ENCODE data around the gene TMEM115.

TMEM115 gene

GRCh38 chr3:50393061-50393460 is 33.7 kb upstream of the TMEM115 start:
- no peak for DNase-seq (ENCODE audit: low read depth in 1 of 2, low spot score in 1 of 2)
- no peak overlapping the region for H3K27ac ChIP-seq (replicated peaks)
- TF ChIP-seq CTCF (IDR thresholded peaks at IDR 0.05; ENCODE audit: insufficient read depth, low read length) = no peak
- H3K27me3 ChIP-seq (ENCODE audit: insufficient read depth, poor library complexity, severe bottlenecking) = no peaks in the 10 kb centered on the region
- H3K4me3 ChIP-seq (replicated peaks; ENCODE audit: insufficient read depth, low read length) = no peak overlapping the region

- DNase-seq (ENCODE audit: low read depth in 1 of 2, low spot score in 1 of 2) = no peak
- no peaks in the 10 kb centered on the region for H3K27me3 ChIP-seq (ENCODE audit: insufficient read depth, poor library complexity, severe bottlenecking)
- H3K27ac ChIP-seq (replicated peaks) = no peak overlapping the region
- no peak overlapping the region for H3K4me3 ChIP-seq (replicated peaks; ENCODE audit: insufficient read depth, low read length)
- no peak for TF ChIP-seq SPI1 (IDR thresholded peaks at IDR 0.05; ENCODE audit: borderline replicate concordance, low read depth)
- no peak for TF ChIP-seq GABPA (IDR thresholded peaks at IDR 0.05; ENCODE audit: low read depth)
- TF ChIP-seq, protein P1, sequence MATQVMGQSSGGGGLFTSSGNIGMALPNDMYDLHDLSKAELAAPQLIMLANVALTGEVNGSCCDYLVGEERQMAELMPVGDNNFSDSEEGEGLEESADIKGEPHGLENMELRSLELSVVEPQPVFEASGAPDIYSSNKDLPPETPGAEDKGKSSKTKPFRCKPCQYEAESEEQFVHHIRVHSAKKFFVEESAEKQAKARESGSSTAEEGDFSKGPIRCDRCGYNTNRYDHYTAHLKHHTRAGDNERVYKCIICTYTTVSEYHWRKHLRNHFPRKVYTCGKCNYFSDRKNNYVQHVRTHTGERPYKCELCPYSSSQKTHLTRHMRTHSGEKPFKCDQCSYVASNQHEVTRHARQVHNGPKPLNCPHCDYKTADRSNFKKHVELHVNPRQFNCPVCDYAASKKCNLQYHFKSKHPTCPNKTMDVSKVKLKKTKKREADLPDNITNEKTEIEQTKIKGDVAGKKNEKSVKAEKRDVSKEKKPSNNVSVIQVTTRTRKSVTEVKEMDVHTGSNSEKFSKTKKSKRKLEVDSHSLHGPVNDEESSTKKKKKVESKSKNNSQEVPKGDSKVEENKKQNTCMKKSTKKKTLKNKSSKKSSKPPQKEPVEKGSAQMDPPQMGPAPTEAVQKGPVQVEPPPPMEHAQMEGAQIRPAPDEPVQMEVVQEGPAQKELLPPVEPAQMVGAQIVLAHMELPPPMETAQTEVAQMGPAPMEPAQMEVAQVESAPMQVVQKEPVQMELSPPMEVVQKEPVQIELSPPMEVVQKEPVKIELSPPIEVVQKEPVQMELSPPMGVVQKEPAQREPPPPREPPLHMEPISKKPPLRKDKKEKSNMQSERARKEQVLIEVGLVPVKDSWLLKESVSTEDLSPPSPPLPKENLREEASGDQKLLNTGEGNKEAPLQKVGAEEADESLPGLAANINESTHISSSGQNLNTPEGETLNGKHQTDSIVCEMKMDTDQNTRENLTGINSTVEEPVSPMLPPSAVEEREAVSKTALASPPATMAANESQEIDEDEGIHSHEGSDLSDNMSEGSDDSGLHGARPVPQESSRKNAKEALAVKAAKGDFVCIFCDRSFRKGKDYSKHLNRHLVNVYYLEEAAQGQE (IDR thresholded peaks at IDR 0.05; ENCODE audit: insufficient replicate concordance, low read depth) = no peak
- no peak for TF ChIP-seq CTCF (IDR thresholded peaks at IDR 0.05; ENCODE audit: insufficient read depth, low read length)
- no peak for TF ChIP-seq POLR2AphosphoS5 (IDR thresholded peaks at IDR 0.05; ENCODE audit: low read depth)
These were observed 32.9 kb upstream of the TMEM115 start for GRCh38 chr3:50392101-50392715.

GRCh38 chr3:50390508-50391224 is 31.3 kb upstream of the TMEM115 start:
- TF ChIP-seq GABPA (IDR thresholded peaks at IDR 0.05; ENCODE audit: low read depth) = no peak
- TF ChIP-seq, protein P1 (IDR thresholded peaks at IDR 0.05; ENCODE audit: insufficient replicate concordance, low read depth) = no peak
- no peak for TF ChIP-seq CTCF (IDR thresholded peaks at IDR 0.05; ENCODE audit: insufficient read depth, low read length)
- DNase-seq (ENCODE audit: low read depth in 1 of 2, low spot score in 1 of 2) = no peak
- Histone ChIP-seq H3K27me3 (ENCODE audit: insufficient read depth, poor library complexity, severe bottlenecking) (no peaks in the 10 kb centered on the region), H3K4me3 (replicated peaks; ENCODE audit: insufficient read depth, low read length) (no peak overlapping the region), H3K27ac (replicated peaks) (no peak overlapping the region)

DNA sequence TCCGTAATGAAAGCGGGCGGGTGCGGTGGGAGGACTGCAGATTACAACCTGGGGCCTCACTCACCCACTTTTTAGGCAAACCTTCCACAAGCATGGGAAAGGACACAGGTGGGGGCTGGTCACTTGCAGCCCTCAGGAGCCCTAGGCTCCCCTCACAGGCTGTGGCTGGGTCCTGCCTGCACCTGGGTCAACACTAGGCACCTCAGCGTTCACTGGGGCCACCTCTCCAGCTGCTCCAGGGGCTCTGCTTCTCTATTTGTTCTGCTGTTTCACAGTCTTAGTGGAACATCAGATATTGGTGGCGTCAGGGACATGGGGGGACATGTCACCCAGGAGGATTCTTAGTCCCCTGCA is 30.1 kb upstream of the TMEM115 start:
- DNase-seq (ENCODE audit: low read depth in 1 of 2, low spot score in 1 of 2) = no peak
- TF ChIP-seq POLR2AphosphoS5 (IDR thresholded peaks at IDR 0.05; ENCODE audit: low read depth) = no peak
- TF ChIP-seq GABPA (IDR thresholded peaks at IDR 0.05; ENCODE audit: low read depth) = no peak
- no peak for TF ChIP-seq CTCF (IDR thresholded peaks at IDR 0.05; ENCODE audit: insufficient read depth, low read length)
- TF ChIP-seq, protein P1 (IDR thresholded peaks at IDR 0.05; ENCODE audit: insufficient replicate concordance, low read depth) = no peak
- no peak for TF ChIP-seq SPI1 (IDR thresholded peaks at IDR 0.05; ENCODE audit: borderline replicate concordance, low read depth)
- no peak overlapping the region for H3K4me3 ChIP-seq (replicated peaks; ENCODE audit: insufficient read depth, low read length)
- H3K27me3 ChIP-seq (ENCODE audit: insufficient read depth, poor library complexity, severe bottlenecking) = peaks cover 3% of the 10 kb centered on the region
- no peak overlapping the region for H3K27ac ChIP-seq (replicated peaks)

Measured in HL-60 (cell line).